Measurements from ENCODE around the gene HMGCS2.
"Not testable (repeated sequence)": the region's sequence is repeated elsewhere in the genome, so short reads cannot be mapped to it uniquely, and the experiment has no call there.

HMGCS2 gene

DNA sequence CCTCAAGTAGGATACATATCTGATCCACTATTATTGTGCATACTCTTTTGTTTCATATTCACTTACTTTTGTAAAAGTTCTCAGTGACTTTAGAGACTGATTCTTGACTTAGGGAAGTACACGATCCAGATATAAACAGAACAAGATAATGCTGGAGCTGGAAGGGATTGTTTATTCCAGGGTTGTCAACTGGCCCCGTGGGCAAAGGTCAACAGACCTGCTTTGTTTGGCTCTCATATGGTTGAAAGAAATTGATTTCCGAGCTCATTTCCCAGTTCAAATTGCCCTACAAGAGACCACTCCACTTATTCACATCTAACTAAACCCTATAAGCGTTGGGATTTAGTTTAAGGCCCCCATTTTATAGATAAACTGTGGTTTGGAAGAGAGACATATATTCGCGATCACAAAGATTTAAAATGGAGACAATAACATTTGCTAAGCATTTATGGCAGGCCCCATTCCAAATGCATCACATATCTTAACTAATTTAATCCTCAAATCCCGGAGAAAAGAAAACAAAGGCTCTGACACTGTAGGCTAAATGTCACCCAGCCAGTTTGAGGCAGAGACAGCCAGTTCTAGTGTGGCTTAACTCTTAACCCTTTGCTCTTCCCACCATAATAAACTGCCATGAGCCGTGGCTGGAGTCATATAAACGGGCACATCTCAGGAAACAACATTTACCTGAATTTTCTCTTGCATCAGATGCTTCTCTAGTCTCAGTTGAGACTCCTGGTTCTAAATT lies 21.9 kb upstream of the HMGCS2 start:
- no peak for DNase-seq

DNA sequence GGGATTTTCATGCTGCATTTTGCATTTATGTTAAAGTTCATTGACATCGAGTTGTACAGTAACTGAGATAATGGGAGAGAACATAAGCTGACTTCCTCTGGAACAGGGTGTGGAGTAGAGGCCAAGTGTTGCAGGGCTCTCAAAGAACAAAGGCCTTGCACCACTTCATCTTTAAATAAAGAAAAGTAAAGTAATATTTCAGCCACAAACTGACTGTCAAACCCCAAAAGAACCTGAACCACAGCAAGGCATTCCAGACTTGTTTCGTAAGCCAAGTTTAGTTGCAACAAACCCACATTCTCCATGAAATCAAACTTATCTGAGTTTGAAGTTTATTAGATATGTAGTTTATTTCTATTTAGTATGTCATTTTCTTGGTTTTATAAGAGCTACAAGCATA lies 19.1 kb upstream of the HMGCS2 start:
- DNase-seq: no peak

DNA sequence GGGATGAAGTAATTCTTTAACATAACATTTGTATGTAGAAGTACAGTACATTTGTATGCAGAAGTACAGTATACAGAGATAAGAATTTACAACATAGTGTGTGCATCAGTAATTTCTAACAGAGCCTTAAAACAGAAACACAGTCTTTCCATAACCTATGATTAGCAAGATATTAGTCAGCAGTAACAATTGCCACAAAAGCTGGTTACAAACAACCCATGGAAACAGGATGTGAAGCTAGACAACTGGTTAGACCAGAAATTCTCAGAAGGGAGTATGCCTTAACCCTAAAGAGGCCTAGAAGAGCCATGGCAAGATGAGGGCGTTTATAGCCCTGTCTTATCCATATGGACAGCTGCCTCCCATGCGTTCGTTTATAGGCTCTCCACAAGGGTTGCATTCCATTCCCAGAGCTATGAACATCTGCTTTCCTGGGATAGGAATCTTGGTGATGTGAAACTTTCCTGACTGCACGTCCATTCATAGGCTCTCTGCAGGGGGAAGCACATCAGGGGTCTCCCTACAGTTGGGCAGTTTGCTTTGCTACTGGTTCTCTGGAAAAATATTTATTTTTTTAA lies 17.9 kb upstream of the HMGCS2 start:
- DNase-seq: not testable (repeated sequence)

DNA sequence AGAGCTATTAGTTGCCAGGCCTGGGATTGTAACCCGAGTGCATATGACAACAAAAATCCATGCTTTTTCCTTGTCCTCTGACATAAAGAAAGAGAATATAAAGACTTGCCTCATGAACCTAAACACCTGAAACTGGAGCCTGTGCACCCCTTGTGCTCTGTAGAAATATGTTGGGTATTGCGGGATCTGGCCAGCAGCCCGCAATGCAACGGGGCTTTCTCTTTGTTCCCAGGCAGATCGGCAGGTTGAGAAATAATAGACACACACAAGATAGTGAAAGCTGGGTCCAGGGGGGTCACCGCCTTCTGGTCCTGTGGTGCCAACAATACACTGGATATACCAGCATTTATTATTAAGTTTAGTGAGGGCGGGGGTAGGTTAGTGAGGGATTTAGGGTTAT lies 17.3 kb upstream of the HMGCS2 start:
- not testable (repeated sequence) for DNase-seq

DNA sequence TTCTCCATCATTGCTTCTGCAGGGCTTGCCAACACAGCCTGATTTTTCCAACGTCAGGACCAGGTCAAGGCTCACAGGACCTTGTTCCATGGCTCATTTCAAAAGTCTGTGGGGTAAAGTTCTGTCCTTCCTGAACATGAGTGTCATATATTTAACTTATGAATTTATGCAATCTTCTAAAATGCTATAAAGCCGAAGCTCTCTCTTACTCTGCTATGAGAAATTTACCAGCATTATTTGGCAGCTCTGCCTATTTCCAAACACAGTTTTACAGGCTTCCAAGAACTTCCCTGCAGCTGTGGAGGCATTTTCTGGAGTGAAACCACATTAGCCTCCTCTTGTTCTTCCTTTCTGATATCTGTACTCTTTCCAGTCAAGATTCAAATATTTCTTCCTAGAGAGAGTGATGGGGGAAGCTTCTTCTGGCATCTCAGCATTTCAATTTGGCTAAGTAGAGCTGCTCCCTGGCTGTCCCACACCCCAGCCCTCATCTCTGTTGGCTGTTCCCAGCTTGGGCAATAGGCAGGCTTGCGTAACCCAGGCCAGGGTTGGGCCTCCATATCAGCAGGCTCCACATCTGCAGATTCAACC lies 15.6 kb upstream of the HMGCS2 start:
- DNase-seq: no peak

DNA sequence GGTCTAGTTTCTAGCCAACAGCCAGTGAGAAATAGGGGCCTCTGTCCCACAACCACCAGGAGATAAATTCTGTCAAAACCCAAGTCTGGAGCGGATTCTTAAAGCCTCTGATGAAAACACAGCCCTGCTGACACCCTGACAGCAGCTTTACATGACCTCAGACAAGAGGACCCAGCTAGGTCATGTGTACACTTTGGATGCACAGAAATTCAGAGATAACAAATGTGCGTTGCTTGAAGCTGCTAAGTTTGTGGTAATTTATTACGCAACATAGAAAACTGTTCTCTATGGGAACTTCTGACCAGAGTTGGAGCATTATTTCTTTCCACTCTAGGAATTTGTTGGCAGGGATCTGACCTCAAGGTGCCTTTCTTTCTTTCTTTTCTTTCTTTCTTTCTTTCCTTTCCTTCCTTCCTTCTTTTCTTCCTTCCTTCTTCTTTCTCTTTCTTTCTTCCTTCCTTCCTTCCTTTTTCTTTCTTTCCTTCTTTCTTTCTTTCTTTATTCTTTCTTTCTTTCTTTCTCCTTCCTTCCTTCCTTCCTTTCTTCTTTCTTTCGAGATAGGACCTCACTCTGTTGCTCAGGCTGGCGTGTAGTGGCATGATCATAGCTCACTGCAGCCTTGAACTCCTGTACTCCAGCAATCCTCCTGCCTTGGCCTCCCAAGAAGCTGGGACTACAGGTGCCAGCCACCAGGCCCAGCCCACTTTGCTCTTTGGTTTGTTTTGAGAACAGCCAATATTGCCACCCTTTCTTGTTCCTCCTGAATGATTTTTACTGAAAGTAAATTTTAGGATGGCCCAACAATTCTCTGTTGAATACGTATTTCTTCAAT lies 14.9 kb upstream of the HMGCS2 start:
- no peak for DNase-seq

DNA sequence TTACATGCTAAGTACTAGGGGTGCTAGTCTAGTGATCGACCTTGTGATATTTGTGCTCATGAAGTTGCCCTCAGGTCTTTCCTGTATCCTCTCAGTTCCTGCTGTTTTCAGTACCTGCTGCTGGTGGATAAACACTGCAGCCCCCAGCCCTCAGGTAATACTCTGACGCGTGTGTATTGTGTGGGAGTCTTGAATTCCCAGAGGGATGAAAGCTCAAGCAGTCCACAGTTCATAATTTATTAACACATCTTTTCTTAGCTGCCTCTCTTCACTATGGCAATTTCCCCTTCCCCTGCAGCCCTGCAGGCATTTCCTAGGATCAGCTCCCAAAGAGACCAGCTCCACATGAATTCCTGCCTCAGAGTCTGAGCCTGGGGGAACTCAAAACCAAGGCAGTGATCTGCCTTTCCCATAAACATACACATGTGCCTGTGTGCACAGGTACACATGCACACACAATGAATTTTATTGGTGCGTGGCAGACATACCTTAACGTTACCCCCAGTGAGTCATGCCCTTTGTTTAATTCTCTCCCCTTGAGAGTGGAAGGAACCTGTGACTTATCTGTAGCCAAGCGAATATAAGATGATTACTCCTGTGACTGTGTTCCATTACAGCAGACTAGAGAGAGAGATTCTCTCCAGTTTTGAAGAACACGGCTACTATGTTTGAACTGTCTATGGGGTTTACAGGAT lies 14.1 kb upstream of the HMGCS2 start:
- no peak for DNase-seq

DNA sequence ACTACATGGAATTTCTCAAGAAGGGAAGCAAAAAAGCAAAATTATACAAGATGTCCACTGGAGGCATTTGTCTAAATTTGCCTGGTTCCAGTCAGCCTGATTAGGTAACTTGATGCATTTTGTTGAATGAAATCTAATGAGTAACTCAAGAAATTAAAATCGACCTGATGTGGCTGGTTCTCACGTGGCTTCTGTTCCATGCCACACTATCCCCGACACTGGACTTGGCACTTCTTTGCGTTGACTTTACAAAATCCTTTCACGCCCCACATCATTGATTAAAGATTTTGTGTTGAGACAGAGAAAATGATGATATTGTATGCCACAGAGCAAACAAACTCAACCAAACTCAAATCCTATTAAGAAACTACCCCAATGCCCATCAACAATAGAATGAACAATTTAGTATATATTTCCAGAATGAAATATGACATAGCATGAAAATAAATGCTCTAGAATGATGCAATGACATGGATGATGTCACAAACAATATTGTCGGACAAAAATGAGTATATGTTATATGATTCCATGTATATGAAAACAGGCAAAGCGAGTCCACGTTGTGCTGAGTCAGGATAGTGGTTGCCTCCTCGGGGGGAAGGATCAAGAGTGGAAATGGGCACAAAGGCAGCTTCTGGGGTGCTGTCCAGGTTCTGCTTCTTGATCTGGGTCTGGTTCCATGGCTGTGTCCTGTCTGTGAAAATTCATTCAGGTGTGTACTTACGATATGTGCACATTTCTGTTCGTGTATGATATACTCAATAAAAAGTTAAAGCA lies 12.9 kb upstream of the HMGCS2 start:
- no peak for DNase-seq

DNA sequence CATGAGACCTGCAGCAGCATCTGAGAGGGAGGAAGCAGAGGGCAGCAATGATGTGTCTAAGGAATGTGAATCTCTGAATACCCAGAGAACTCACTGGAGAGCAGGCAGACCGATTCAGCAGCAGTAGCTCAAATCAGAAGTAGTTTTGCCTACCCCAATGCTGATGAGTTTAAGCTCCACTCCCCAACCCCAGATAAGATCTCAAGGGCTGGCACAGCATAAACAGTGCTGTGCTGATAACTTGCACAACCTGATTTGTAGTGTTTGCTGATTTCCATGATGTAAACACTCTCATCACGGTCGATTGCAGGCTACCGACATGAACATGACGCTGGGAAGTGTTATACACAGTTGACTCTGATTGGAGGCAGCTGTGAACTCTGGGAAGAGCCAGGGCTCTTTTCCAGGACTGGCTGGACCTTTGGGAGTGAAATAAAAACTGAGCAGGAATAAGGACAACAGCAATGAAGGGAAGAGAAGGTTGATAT lies 11.2 kb upstream of the HMGCS2 start:
- no peak for DNase-seq

DNA sequence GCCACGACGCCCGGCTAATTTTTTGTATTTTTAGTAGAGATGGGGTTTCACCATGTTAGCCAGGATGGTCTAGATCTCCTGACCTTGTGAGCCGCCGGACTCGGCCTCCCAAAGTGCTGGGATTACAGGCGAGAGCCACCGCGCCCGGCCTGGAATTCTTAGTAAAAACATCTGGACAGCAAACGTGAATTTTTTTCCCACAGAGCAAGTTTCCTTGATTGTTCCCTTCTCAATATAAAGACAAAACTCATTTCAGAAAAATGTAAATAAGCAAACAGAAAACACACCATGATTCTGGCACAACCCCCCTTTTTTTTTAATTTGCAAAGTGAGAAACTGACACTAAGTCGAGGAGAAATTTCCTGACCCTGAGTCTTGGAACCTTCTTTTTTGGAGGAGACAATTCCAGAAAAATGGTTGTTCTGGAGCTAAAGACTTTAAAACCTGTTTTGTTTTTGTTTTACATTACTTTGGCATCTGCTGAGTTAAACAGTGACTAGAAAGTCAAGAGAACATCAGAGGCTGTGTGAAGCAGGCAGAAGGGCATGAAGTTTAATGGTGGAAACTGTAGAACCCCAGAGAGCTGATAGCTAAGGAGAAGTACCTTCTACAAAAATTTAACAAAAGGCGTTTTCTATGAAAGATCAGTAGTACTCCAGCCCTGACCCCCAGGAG lies 10.3 kb upstream of the HMGCS2 start:
- DNase-seq: no peak

DNA sequence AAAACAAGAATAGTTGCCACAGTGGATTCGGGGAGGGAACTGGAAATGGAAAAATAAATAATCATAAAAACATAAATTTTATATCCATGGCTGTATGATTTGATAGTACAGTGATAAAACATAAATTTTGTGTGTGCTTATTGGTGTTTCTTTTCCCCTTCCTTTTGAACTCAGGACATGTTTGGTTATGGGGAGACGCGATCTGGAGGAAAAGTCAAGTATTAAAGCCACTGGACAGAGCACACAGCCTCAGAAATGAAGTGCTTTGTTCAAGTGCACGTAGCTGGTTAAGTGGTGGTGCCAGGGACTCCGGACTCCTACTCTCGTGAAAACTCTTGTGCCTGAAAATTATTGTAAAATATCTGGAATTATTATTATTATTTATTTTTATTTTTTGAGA lies 9.7 kb upstream of the HMGCS2 start:
- no peak for DNase-seq

DNA sequence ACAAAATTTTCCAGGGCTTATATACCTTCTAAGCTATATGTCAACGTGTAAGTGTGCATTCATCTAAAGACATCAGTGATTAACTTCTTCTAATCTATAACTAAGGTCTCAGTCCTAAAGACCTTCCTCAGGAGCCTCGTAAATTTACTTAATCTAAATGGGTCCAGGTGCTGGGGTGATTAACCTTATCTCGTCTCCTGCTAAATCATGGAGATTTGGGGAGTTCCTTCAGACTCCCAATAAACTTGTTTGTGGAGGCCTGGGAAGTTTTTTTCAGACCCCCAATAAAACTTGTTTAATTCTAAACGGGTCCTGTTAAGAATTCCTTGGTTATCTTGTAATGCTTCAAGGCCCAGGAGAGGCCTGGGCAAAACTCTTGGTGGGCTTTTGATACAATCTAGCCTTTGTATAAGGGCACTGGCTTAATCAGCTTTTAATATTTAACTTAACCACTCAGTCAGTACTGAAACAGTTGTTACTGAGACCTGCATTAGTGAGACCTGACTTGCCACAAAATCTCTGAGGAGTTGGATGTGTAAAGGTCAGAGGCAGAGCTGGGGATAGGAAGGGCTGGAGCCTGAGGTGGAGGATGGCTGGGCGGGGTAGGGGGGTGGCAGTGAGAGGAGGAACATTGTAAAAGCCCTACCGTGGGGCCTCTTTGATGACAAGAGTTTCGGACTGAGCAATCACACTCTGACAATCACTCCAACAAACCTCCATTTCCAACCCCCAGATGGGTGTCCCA lies 6.2 kb upstream of the HMGCS2 start:
- no peak for DNase-seq

DNA sequence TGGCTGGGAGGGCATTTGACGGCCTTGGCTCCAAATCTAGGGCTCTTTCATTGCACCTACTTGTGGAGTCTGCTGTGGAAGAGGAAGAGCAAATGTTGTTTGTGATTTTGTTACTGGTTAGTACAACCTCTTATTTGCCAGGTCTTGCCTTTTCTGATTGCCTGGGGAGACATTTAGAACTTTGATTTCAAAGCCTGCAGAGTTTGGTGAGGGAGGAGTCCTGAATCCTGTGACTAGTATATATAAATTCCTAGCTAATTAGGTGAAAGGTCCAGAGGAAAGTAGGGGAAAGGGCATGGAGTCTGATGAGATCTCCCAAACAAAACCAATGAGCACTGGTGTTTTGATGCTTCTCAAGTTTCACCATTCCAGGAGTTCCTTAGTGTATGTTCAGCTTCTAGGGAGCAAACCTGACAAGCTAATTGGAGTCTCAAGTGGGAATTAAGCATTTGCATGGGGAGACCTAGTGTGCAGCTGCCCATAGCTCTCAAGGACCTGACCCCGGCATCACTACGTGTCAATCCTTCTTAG lies 5.1 kb upstream of the HMGCS2 start:
- DNase-seq: no peak

DNA sequence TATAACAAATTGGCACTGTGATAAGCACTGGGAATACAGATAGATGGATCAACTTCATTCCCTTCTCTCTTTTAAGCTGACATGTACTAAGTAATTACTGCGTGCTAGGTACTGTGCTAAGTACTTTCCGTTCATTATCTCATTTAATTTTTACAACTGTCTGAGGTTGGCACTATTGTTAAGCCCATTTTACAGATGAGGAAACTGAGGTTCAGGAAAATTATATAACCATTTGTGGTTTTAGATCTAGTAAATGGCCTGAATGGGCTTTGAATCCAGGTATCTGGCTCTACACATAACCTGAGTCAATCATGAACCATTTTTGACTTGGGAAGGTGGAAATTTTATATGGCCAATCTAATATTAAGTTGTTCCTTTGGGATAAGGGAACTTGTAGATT lies 3.6 kb upstream of the HMGCS2 start:
- no peak for DNase-seq

DNA sequence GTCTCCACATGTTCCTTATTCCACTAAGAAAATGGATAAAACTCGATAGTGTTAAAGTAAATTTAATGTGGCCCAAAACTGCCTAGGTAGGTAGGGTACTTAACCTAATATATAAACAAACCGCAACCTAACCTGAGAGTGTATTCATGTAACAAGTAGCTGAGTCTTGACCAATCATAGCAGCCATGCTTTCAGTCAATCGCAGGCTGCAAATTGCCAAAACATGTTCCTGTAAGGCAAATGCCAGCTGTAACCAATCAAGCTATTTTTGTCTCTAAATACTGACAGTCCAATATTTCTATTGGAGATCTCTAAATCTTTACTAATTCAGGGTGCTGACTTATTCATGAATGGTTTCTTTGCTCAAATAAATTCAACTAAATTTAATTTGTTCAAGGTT lies 3.1 kb upstream of the HMGCS2 start:
- DNase-seq: no peak

DNA sequence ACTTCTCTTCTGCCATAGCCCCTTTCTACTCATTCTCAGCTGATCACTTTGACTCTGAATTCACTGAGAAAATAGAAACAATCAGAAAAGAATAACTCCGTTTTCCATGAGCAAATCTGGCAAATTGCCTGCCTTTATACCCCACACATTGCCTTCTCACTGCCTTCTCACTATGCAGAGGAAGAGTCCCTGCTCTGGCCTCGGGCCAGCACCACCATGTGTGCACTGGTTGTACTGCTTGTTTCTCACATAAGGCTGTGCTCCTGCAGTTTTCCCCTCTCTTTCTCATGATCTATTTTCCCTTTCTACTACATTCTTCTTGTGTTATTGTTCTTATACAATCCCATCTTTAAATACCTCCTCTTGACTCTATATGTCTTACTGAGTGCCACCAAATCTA lies 2.3 kb upstream of the HMGCS2 start:
- DNase-seq: peak in 24 of 56 donors; percentile 4 to 71 (median 22)

DNA sequence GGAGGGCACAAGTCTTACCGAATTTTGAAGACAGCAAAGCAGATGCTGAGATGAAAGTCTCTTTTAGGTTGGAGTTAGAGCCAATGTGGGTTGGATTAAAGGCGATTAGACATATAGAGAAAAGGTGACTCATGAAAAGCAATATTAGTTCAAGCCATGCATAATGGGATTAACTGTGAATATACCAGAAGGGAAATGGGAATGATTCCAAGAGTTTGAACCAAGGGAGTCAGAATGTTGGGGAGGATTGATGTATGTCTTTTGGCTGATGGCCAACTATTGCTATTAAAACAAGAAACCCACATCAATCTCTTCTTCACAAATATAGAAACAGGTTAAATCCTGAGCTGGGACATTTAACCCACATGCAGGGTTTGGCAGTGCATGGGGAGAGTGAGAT lies 1.2 kb downstream of the HMGCS2 start:
- no peak for DNase-seq

DNA sequence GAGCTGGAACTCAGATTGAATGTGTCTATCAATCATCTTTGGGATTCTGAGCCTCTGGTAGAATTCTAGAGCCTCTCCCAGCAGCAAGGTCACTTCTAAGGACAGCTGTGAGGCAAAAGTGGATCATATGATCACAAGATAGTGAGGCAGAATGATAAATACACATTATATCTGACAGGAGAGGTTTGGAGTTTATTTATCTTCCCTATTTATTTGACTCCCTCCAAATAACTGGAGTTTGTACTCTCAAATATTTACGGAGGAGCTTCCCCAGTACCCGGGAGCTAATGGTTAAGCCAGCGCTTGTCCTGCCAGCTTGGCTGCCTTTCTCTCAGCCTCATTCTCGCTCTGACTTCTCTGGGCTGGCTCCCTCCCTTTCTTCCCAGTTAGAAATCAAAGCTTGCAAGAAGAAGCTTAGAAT lies 2.3 kb downstream of the HMGCS2 start:
- peak in 14 of 56 donors; percentile 1 to 47 (median 15) for DNase-seq

DNA sequence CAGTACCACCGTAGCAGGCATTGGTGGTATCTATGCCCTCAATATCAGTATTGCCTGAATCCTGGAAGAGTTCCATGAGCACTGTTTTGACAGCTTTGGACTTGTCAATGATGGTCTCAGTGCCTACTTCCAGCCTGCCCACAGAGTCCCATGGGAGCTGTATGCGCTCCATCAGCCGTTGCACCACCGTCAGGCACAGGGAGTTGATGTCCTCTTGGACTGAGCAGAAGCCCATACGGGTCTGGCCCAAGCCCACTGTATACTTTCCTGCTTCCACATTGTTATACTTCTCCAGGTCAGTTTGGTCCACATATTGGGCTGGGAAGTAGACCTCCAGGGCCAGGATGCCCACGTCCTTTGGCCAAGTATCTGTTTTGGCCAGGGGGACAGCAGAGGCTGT lies 4.5 kb downstream of the HMGCS2 start:
- no peak for DNase-seq

Measured in amygdala (tissue), 56 donors.